ENCODE data around the gene HHLA2.
"Not testable (repeated sequence)": the region's sequence is repeated elsewhere in the genome, so short reads cannot be mapped to it uniquely, and the experiment has no call there.

Gene HHLA2

DNA sequence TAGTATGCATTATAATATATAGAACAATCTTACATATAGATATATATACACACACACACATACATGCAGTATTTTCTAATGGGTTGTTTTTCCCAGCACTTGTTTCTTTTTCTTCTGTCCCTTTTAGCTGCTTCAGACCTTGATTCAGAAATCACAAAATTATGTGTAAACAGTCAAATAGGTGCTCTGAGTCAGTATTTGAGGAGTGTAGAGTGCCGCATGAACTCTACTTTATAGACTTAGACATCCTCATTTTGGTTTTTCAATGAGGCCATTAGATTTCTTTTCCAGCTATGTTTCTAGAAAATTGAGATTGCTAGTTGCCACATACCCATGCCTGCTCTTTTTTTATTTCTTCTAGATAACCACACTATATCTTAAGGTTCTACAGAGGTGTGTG lies 58.2 kb downstream of the HHLA2 start:
- H3K4me3 ChIP-seq (ENCODE audit: low read depth, low read length) = no peak overlapping the region
- DNase-seq (ENCODE audit: low read depth) = no peak
- TF ChIP-seq MAX (IDR thresholded peaks at IDR 0.05; ENCODE audit: low read depth, low read length) = no peak

GRCh38 chr3:108357042-108357441 lies 60.7 kb downstream of the HHLA2 start:
- no peak for TF ChIP-seq CTCF (IDR thresholded peaks at IDR 0.05; ENCODE audit: low read depth, low read length)
- no peak overlapping the region for H3K4me3 ChIP-seq (ENCODE audit: low read depth, low read length)
- DNase-seq (ENCODE audit: low read depth) = no peak

DNA sequence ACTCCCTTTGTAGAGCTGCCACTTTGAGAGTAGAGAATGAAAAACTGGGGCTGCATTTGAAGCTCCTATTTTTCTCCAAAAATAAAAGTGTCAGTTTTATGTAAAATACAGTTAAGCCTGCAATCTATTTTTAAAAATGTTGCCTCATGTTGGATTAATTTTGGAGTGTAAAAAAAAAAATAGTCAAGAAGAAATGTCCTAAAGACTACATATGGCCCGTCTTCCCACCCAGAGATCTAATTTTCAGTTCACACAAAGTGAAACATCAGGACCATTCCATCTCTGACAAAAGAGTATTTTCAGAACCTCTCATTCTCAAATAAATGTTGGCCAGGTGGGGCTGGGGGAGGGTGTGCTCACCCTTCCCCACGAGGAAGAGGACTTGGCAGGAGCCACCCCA lies 62.7 kb downstream of the HHLA2 start:
- DNase-seq (ENCODE audit: low read depth) = no peak
- no peak for TF ChIP-seq POLR2A (IDR thresholded peaks at IDR 0.05; ENCODE audit: extremely low read depth, insufficient read length)
- TF ChIP-seq MYC (IDR thresholded peaks at IDR 0.05; ENCODE audit: low read depth, low read length) = no peak
- no peak for TF ChIP-seq MAX (IDR thresholded peaks at IDR 0.05; ENCODE audit: low read depth, low read length)
- no peak for TF ChIP-seq CTCF (IDR thresholded peaks at IDR 0.05; ENCODE audit: low read depth, low read length)
- H3K4me3 ChIP-seq (ENCODE audit: low read depth, low read length) = no peak overlapping the region

DNA sequence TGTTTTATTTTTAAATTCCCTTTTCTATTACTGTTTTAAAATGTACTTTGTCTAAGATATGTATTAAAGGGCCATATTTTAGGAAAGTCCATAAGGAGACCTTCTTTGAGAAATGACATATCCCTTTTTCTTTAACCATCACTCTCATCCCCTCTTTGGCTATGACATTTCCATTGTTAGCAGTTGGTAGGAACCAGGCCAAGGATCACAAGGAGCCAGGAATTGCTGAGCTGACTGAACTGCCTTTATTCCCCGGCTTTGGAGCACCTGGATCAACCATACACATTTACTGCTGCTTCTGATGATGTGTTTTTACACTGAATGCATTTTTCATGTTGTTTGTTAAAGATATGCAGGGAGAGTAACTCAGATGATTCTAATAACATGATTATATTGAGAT lies 79.7 kb downstream of the HHLA2 start:
- no peak for DNase-seq (ENCODE audit: low read depth)
- no peak overlapping the region for H3K4me3 ChIP-seq (ENCODE audit: low read depth, low read length)
- TF ChIP-seq CTCF (IDR thresholded peaks at IDR 0.05; ENCODE audit: low read depth, low read length) (no peak), MYC (IDR thresholded peaks at IDR 0.05; ENCODE audit: low read depth, low read length) (no peak), MAX (IDR thresholded peaks at IDR 0.05; ENCODE audit: low read depth, low read length) (no peak), POLR2A (IDR thresholded peaks at IDR 0.05; ENCODE audit: extremely low read depth, insufficient read length) (no peak)

DNA sequence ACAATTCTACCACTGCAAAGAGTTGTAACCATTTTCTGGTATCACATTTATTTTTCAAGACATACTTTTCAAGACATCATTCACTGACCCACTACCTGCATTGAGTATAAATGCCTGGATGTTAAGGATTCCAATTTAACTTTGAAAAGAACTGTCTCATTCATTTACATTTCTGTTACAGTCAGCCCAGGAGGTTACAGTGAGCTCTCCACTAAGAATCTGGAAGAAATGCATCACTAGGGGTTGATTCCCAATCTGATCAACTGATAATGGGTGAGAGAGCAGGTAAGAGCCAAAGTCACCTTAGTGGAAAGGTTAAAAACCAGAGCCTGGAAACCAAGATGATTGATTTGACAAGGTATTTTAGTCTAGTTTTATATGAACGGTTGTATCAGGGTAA lies 81.0 kb downstream of the HHLA2 start:
- no peak for DNase-seq (ENCODE audit: low read depth)
- no peak overlapping the region for H3K4me3 ChIP-seq (ENCODE audit: low read depth, low read length)
- TF ChIP-seq POLR2A (IDR thresholded peaks at IDR 0.05; ENCODE audit: extremely low read depth, insufficient read length) (no peak), MAX (IDR thresholded peaks at IDR 0.05; ENCODE audit: low read depth, low read length) (no peak), MYC (IDR thresholded peaks at IDR 0.05; ENCODE audit: low read depth, low read length) (no peak), CTCF (IDR thresholded peaks at IDR 0.05; ENCODE audit: low read depth, low read length) (no peak)

- TF ChIP-seq CTCF (IDR thresholded peaks at IDR 0.05; ENCODE audit: low read depth, low read length) (no peak), MAX (IDR thresholded peaks at IDR 0.05; ENCODE audit: low read depth, low read length) (no peak), MYC (IDR thresholded peaks at IDR 0.05; ENCODE audit: low read depth, low read length) (no peak), POLR2A (IDR thresholded peaks at IDR 0.05; ENCODE audit: extremely low read depth, insufficient read length) (no peak)
- no peak overlapping the region for H3K4me3 ChIP-seq (ENCODE audit: low read depth, low read length)
- no peak for DNase-seq (ENCODE audit: low read depth)
Measured at GRCh38 chr3:108378153-108378951, 82.0 kb downstream of the HHLA2 start.

- not testable (repeated sequence) for H3K4me3 ChIP-seq (ENCODE audit: low read depth, low read length); DNase-seq (ENCODE audit: low read depth)
Measured at GRCh38 chr3:108378952-108379342, 82.6 kb downstream of the HHLA2 start.

Data from NB4 (cell line).